ENCODE measurements around the gene PTPRM. TPM values are rescaled to one million over a fixed set of nuclear protein-coding genes. Genes with fewer than 3 reads are reported as not detected.

The PTPRM gene
- total RNA-seq, 1 donor from 2014 or later = 32.3 TPM

GRCh38 chr18:8385400-8385799, 818.3 kb downstream of the PTPRM start:
- no peak for DNase-seq (ENCODE audit: low read depth in 2 of 2)

- DNase-seq (ENCODE audit: low read depth in 2 of 2) = no peak
These were observed 819.7 kb downstream of the PTPRM start for GRCh38 chr18:8386669-8387380.

GRCh38 chr18:8389391-8390340, 822.5 kb downstream of the PTPRM start:
- peak; percentile 75 to 84 for DNase-seq (ENCODE audit: low read depth in 2 of 2)

GRCh38 chr18:8391068-8391467, 824.0 kb downstream of the PTPRM start:
- DNase-seq (ENCODE audit: low read depth in 2 of 2) = no peak

GRCh38 chr18:8396254-8396653, 829.1 kb downstream of the PTPRM start:
- DNase-seq (ENCODE audit: low read depth in 2 of 2) = no peak

- no peak for DNase-seq (ENCODE audit: low read depth in 2 of 2)
These were observed 829.9 kb downstream of the PTPRM start for GRCh38 chr18:8397034-8397433.

GRCh38 chr18:8399138-8399537, 832.0 kb downstream of the PTPRM start:
- DNase-seq (ENCODE audit: low read depth in 2 of 2) = no peak

- no peak for DNase-seq (ENCODE audit: low read depth in 2 of 2)
These were observed 833.2 kb downstream of the PTPRM start for GRCh38 chr18:8400193-8400752.

GRCh38 chr18:8400825-8401224, 833.7 kb downstream of the PTPRM start:
- no peak for DNase-seq (ENCODE audit: low read depth in 2 of 2)

GRCh38 chr18:8401606-8402005, 834.5 kb downstream of the PTPRM start:
- DNase-seq (ENCODE audit: low read depth in 2 of 2) = no peak

- no peak for DNase-seq (ENCODE audit: low read depth in 2 of 2)
These were observed 835.1 kb downstream of the PTPRM start for GRCh38 chr18:8402237-8402636.

- no peak for DNase-seq (ENCODE audit: low read depth in 2 of 2)
These were observed 836.6 kb downstream of the PTPRM start for GRCh38 chr18:8403713-8404112.

GRCh38 chr18:8406186-8406867, 839.2 kb downstream of the PTPRM start:
- no peak for DNase-seq (ENCODE audit: low read depth in 2 of 2)

GRCh38 chr18:8406868-8407250, 839.7 kb downstream of the PTPRM start:
- no peak for DNase-seq (ENCODE audit: low read depth in 2 of 2)

GRCh38 chr18:8409151-8409550, 842.0 kb downstream of the PTPRM start:
- no peak for DNase-seq (ENCODE audit: low read depth in 2 of 2)

GRCh38 chr18:8411492-8411891, 844.4 kb downstream of the PTPRM start:
- no peak for DNase-seq (ENCODE audit: low read depth in 2 of 2)

- no peak for DNase-seq (ENCODE audit: low read depth in 2 of 2)
These were observed 845.0 kb downstream of the PTPRM start for GRCh38 chr18:8412117-8412516.

GRCh38 chr18:8413189-8413588, 846.1 kb downstream of the PTPRM start:
- no peak for DNase-seq (ENCODE audit: low read depth in 2 of 2)

- no peak for DNase-seq (ENCODE audit: low read depth in 2 of 2)
These were observed 846.6 kb downstream of the PTPRM start for GRCh38 chr18:8413751-8414150.

- DNase-seq (ENCODE audit: low read depth in 2 of 2) = no peak
These were observed 849.3 kb downstream of the PTPRM start for GRCh38 chr18:8416212-8417019.

- no peak for DNase-seq (ENCODE audit: low read depth in 2 of 2)
These were observed 855.3 kb downstream of the PTPRM start for GRCh38 chr18:8422391-8422790.

All from dermis microvascular lymphatic vessel endothelial cell (primary cell).